Liver (tissue), 9 donors: ENCODE measurements around the gene DRD5. TPM values are rescaled to one million over a fixed set of nuclear protein-coding genes. Genes with fewer than 3 reads are reported as not detected.
"Not testable (repeated sequence)": the region's sequence is repeated elsewhere in the genome, so short reads cannot be mapped to it uniquely, and the experiment has no call there.

ENCODE experiments used
- DNase-seq: peaks from one replicate; pipeline ENCODE4 v3.0.0-alpha.2; 2017; ENCODE audit warnings: low spot score
- H3K27ac ChIP-seq, 2 donors: one replicate each; pipeline ENCODE4 v1.7.0; 2013; ENCODE audit warnings: inconsistent platforms in 2 of 2, low read length in 2 of 2, control low read depth in 1 of 2, low read depth in 1 of 2, mild to moderate bottlenecking in 1 of 2
- H3K27me3 ChIP-seq, 4 donors: one replicate each; pipeline versions ENCODE4 v1.6.1 to v1.7.0; 2013; ENCODE audit warnings: low read length in 3 of 4, inconsistent platforms in 1 of 4, mild to moderate bottlenecking in 1 of 4, moderate library complexity in 1 of 4; ENCODE audit not compliant: control insufficient read depth in 4 of 4, insufficient read depth in 4 of 4
- H3K36me3 ChIP-seq, 4 donors: one replicate each; pipeline versions ENCODE4 v1.6.1 to v1.7.0; 2013; ENCODE audit warnings: low read length in 3 of 4, mild to moderate bottlenecking in 3 of 4, low read depth in 1 of 4, moderate library complexity in 1 of 4; ENCODE audit not compliant: control insufficient read depth in 4 of 4, insufficient read depth in 3 of 4
- H3K4me1 ChIP-seq, 4 donors: one replicate each; pipeline versions ENCODE4 v1.6.1 to v1.7.0; 2013; ENCODE audit warnings: low read length in 3 of 4, mild to moderate bottlenecking in 3 of 4, moderate library complexity in 1 of 4; ENCODE audit not compliant: control insufficient read depth in 4 of 4, insufficient read depth in 4 of 4
- H3K4me3 ChIP-seq, 3 donors: one replicate each; pipeline versions ENCODE4 v1.6.1 to v1.7.0; 2013; ENCODE audit warnings: low read length in 3 of 3, control low read depth in 1 of 3, low read depth in 1 of 3, mild to moderate bottlenecking in 1 of 3
- H3K9ac ChIP-seq, 2 donors: one replicate each; pipeline ENCODE4 v1.7.0; 2013; ENCODE audit warnings: low read length in 2 of 2, mild to moderate bottlenecking in 2 of 2, moderate library complexity in 2 of 2, control low read depth in 1 of 2, low read depth in 1 of 2
- H3K9me3 ChIP-seq, 4 donors: one replicate each; pipeline versions ENCODE4 v1.6.1 to v1.7.0; 2013; ENCODE audit warnings: low read length in 3 of 4; ENCODE audit not compliant: control insufficient read depth in 4 of 4
- ATF3 ChIP-seq: IDR thresholded peaks from 2 replicates; pipeline ENCODE4 v1.6.1; 2016; ENCODE audit warnings: antibody characterized with exemption
- CTCF ChIP-seq: fragments of 150-350 bp; IDR thresholded peaks from 2 replicates; pipeline ENCODE4 v1.5.1; 2017; ENCODE audit warnings: improper control_type of control experiment, low read depth, low read length; ENCODE audit not compliant: missing input control
- FOXA1 ChIP-seq: IDR thresholded peaks from 2 replicates; pipeline ENCODE4 v1.6.1; 2016; ENCODE audit warnings: antibody characterized with exemption
- FOXA2 ChIP-seq: IDR thresholded peaks from 2 replicates; pipeline ENCODE4 v1.6.1; 2016; ENCODE audit warnings: antibody characterized with exemption
- GABPA ChIP-seq, 2 donors: IDR thresholded peaks in 1 of 2; conservative IDR thresholded peaks in 1 of 2; 2 replicates each; pipeline ENCODE4 v1.6.1; 2016; ENCODE audit warnings: antibody characterized with exemption in 2 of 2, mild to moderate bottlenecking in 1 of 2, moderate library complexity in 1 of 2
- HNF4A ChIP-seq, 2 donors: conservative IDR thresholded peaks; 2 replicates each; pipeline ENCODE4 v1.6.1; 2016; ENCODE audit warnings: antibody characterized with exemption in 2 of 2, mild to moderate bottlenecking in 2 of 2
- HNF4G ChIP-seq: IDR thresholded peaks from 2 replicates; pipeline ENCODE4 v1.6.1; 2016; ENCODE audit warnings: antibody characterized with exemption
- JUND ChIP-seq, 2 donors: IDR thresholded peaks; 2 replicates each; pipeline ENCODE4 v1.6.1; 2016; ENCODE audit warnings: antibody characterized with exemption in 2 of 2
- RAD21 ChIP-seq, 2 donors: IDR thresholded peaks; 2 replicates each; pipeline ENCODE4 v1.6.1; 2016; ENCODE audit warnings: antibody characterized with exemption in 2 of 2, mild to moderate bottlenecking in 2 of 2
- RXRA ChIP-seq, 2 donors: IDR thresholded peaks; 2 replicates each; pipeline ENCODE4 v1.6.1; 2017 to 2018; ENCODE audit warnings: antibody characterized with exemption in 2 of 2, mild to moderate bottlenecking in 1 of 2
- TAF1 ChIP-seq: conservative IDR thresholded peaks from 2 replicates; pipeline ENCODE4 v1.6.1; 2016; ENCODE audit warnings: antibody characterized with exemption, mild to moderate bottlenecking
- YY1 ChIP-seq: IDR thresholded peaks from 2 replicates; pipeline ENCODE4 v1.6.1; 2016; ENCODE audit warnings: antibody characterized with exemption, mild to moderate bottlenecking
- WGBS: extraction: QIAGEN DNeasy Blood & Tissue Kit; methylation state at CpG from one replicate; pipeline ENCODE4 v1.1.7; 2013; 5-methylcytosine and 5-hydroxymethylcytosine counted together
- polyA plus RNA-seq, 2 donors: library from polyadenylated mRNA; stranded (reverse) in 1 of 2; unstranded in 1 of 2; fragments of 200-250 nt in 1 of 2; fragments of >200 nt in 1 of 2; fragmentation: Nextera tagmentation in 1 of 2; extraction: Ambion mirVana in 1 of 2; gene quantifications; one replicate each; pipeline versions ENCODE4 v1.2.1 to v1.2.3, GENCODE V29; 2013 to 2015
- total RNA-seq, 2 donors: library from RNA; depleted of rRNA; stranded (reverse); fragments of >200 nt; gene quantifications; one replicate each; pipeline ENCODE4 v1.2.3, GENCODE V29; 2014
- donor health status: healthy.
- donor health status: healthy.
- donor health status: healthy.
- donor health status: healthy.
- donor health status: healthy.

Gene DRD5
- total and polyA plus RNA-seq, 4 donors: not detected

DNA sequence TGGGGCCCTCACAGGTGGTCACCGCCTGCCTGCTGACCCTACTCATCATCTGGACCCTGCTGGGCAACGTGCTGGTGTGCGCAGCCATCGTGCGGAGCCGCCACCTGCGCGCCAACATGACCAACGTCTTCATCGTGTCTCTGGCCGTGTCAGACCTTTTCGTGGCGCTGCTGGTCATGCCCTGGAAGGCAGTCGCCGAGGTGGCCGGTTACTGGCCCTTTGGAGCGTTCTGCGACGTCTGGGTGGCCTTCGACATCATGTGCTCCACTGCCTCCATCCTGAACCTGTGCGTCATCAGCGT, 652 bp downstream of the DRD5 start:
- peaks cover 0 to 5% (median 2%) of the 10 kb centered on the region in 4 donors for H3K27me3 ChIP-seq
- TF ChIP-seq CTCF: no peak
- H3K27ac ChIP-seq: no peak overlapping the region
- DNase-seq: no peak
- no peaks in the 10 kb centered on the region for H3K36me3 ChIP-seq
- no peaks in the 10 kb centered on the region for H3K9me3 ChIP-seq
- H3K4me1 ChIP-seq: no peaks in the 10 kb centered on the region
- 61% methylated on average over 22 of the region's 22 CpGs for WGBS
- H3K4me3 ChIP-seq: no peak overlapping the region
- no peak overlapping the region for H3K9ac ChIP-seq

- H3K9ac ChIP-seq, H3K27ac ChIP-seq, H3K9me3 ChIP-seq, H3K36me3 ChIP-seq, H3K4me1 ChIP-seq, H3K4me3 ChIP-seq, H3K27me3 ChIP-seq, DNase-seq: not testable (repeated sequence)
- WGBS: 84% methylated on average over 5 of the region's 5 CpGs
Observed at GRCh38 chr4:9785891-9786290, 4.5 kb downstream of the DRD5 start.

- Histone ChIP-seq H3K4me1 (no peaks in the 10 kb centered on the region), H3K9me3 (no peaks in the 10 kb centered on the region), H3K27me3 (no peaks in the 10 kb centered on the region), H3K4me3 (no peak overlapping the region), H3K36me3 (no peaks in the 10 kb centered on the region), H3K9ac (no peak overlapping the region), H3K27ac (no peak overlapping the region)
- WGBS: 92% methylated on average over 3 of the region's 3 CpGs
- no peak for DNase-seq
- TF ChIP-seq RXRA (IDR thresholded peaks at IDR 0.05) (no peak), FOXA2 (no peak), ATF3 (no peak), HNF4G (no peak), GABPA (IDR thresholded peaks at IDR 0.05 in 1 of 2, conservative IDR thresholded peaks at IDR 0.05 in 1 of 2) (no peak), YY1 (no peak), FOXA1 (no peak), JUND (IDR thresholded peaks at IDR 0.05) (no peak), RAD21 (IDR thresholded peaks at IDR 0.05) (no peak), TAF1 (no peak), HNF4A (conservative IDR thresholded peaks at IDR 0.05) (no peak)
Observed at GRCh38 chr4:9792381-9792780, 10.9 kb downstream of the DRD5 start.

DNA sequence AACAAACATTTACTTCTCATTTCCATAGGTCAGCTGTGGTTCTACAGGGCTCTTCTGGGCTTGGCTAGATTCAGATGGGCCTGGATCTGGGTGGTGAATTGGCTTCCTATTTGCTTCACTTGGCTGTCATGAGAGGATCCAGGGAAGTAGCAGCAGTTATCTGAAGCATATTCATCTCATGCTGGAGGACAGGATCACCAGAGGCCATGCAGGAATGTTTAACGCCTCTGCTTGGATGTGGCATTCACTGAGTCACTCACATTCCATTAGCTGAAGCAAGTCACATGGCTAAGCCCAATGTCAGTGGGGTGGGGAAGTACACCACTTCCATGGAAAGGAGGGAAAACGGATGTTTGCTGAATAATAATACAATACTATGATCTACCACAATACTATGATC, 15.2 kb downstream of the DRD5 start:
- not testable (repeated sequence) for DNase-seq, H3K9ac ChIP-seq, H3K36me3 ChIP-seq, H3K4me3 ChIP-seq, H3K27ac ChIP-seq, H3K4me1 ChIP-seq, H3K9me3 ChIP-seq, H3K27me3 ChIP-seq
- WGBS: 50% methylated on average over 2 of the region's 2 CpGs
